ENCODE data around the gene CPNE6. TPM values are rescaled to one million over a fixed set of nuclear protein-coding genes. Genes with fewer than 3 reads are reported as not detected.
A peak's percentile ranks its signal among the peaks of the same experiment; 100 is the strongest.

CPNE6 gene
- total and polyA plus RNA-seq, 2 of the 13 experiments (the other 11 are each of a cell fraction or from before 2014, with no cell fraction given), result not detected

DNA sequence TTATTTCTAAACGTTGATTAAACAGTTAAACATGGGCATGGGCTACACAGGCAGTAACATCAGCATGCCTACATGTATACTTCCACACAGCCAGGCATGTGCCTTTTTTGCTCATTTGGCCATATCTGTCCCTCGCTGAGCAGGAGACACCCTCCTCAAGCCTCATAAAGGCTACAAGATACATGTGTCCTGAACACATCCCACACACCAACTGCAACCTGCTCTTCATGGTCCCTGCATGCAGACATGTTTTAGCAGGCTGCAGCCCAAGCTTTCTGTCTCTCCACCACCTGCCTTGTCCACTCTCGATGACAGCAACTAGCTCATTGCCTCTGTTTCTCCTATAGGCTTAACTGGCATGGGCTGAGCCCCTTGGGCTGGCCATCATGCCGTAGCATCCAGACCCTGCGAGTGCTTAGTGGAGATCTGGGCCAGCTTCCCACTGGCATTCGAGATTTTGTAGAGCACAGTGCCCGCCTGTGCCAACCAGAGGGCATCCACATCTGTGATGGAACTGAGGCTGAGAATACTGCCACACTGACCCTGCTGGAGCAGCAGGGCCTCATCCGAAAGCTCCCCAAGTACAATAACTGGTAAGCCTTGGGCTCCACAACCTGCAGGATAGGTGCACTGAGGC lies 25.3 kb downstream of the CPNE6 start (continued):
- TF ChIP-seq GATAD1 (CRISPR knock-in tag; IDR thresholded peaks at IDR 0.05) (peak; percentile 21; the same call in 1 of the 2 replicates), TOPORS (CRISPR knock-in tag; IDR thresholded peaks at IDR 0.05) (peak; percentile 52; the same call in 1 of the 2 replicates), HDAC1 (CRISPR knock-in tag; IDR thresholded peaks at IDR 0.05) (no peak), SOX6 (IDR thresholded peaks at IDR 0.05) (no peak), SOX6 (CRISPR knock-in tag; IDR thresholded peaks at IDR 0.05) (peak; percentile 42; the same call in 1 of the 2 replicates), TCF7L2 (IDR thresholded peaks at IDR 0.05; ENCODE audit: low read depth, low read length) (no peak), ZNF768 (CRISPR knock-in tag; IDR thresholded peaks at IDR 0.05) (peak; percentile 73; the same call in 1 of the 2 replicates), ZNF747 (CRISPR knock-in tag; IDR thresholded peaks at IDR 0.05; ENCODE audit: borderline replicate concordance) (peak; percentile 51; the same call in 1 of the 2 replicates), POGK (CRISPR knock-in tag; conservative IDR thresholded peaks at IDR 0.05) (peak; percentile 37; the same call in 1 of the 2 replicates), SNAI1 (CRISPR knock-in tag; IDR thresholded peaks at IDR 0.05; ENCODE audit: borderline replicate concordance) (no peak), RARA (CRISPR knock-in tag; IDR thresholded peaks at IDR 0.05) (no peak), ZNF18 (CRISPR knock-in tag; IDR thresholded peaks at IDR 0.05; ENCODE audit: insufficient replicate concordance) (no peak), MAFK (conservative IDR thresholded peaks at IDR 0.05 in 1 of 2, IDR thresholded peaks at IDR 0.05 in 1 of 2; ENCODE audit: low read length in 2 of 2) (no peak), ZC3H13 (CRISPR knock-in tag; IDR thresholded peaks at IDR 0.05) (no peak), ZNF484 (CRISPR knock-in tag; IDR thresholded peaks at IDR 0.05; ENCODE audit: borderline replicate concordance, low read depth) (no peak), FOXP1 (IDR thresholded peaks at IDR 0.05) (no peak), FOXP1 (CRISPR knock-in tag; IDR thresholded peaks at IDR 0.05) (no peak), UBTF (CRISPR knock-in tag; IDR thresholded peaks at IDR 0.05) (peak; percentile 14; the same call in 1 of the 2 replicates), FOXA3 (CRISPR knock-in tag; IDR thresholded peaks at IDR 0.05) (peak; percentile 24; the same call in 1 of the 2 replicates), ZNF619 (CRISPR knock-in tag; IDR thresholded peaks at IDR 0.05) (peak; percentile 74; the same call in 1 of the 2 replicates)
- TF ChIP-seq, protein P1, sequence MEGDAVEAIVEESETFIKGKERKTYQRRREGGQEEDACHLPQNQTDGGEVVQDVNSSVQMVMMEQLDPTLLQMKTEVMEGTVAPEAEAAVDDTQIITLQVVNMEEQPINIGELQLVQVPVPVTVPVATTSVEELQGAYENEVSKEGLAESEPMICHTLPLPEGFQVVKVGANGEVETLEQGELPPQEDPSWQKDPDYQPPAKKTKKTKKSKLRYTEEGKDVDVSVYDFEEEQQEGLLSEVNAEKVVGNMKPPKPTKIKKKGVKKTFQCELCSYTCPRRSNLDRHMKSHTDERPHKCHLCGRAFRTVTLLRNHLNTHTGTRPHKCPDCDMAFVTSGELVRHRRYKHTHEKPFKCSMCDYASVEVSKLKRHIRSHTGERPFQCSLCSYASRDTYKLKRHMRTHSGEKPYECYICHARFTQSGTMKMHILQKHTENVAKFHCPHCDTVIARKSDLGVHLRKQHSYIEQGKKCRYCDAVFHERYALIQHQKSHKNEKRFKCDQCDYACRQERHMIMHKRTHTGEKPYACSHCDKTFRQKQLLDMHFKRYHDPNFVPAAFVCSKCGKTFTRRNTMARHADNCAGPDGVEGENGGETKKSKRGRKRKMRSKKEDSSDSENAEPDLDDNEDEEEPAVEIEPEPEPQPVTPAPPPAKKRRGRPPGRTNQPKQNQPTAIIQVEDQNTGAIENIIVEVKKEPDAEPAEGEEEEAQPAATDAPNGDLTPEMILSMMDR (CRISPR knock-in tag; IDR thresholded peaks at IDR 0.05), result no peak
- TF ChIP-seq, protein P2, sequence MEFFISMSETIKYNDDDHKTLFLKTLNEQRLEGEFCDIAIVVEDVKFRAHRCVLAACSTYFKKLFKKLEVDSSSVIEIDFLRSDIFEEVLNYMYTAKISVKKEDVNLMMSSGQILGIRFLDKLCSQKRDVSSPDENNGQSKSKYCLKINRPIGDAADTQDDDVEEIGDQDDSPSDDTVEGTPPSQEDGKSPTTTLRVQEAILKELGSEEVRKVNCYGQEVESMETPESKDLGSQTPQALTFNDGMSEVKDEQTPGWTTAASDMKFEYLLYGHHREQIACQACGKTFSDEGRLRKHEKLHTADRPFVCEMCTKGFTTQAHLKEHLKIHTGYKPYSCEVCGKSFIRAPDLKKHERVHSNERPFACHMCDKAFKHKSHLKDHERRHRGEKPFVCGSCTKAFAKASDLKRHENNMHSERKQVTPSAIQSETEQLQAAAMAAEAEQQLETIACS (CRISPR knock-in tag; IDR thresholded peaks at IDR 0.05), result no peak

All from HepG2 (cell line).